GM23338 (cell line): ENCODE results near the gene PPM1H.

ENCODE experiments used
- CTCF ChIP-seq, 2 experiments: fragments of 200-600 bp in 1 of 2; sonication (generic) in 1 of 2; conservative IDR thresholded peaks; 2 replicates each; pipeline versions ENCODE4 v1.5.1 to v1.6.1; 2016 to 2017; ENCODE audit warnings: antibody characterized with exemption in 2 of 2, low read depth in 2 of 2, mild to moderate bottlenecking in 2 of 2, moderate library complexity in 1 of 2
- EZH2phosphoT487 ChIP-seq: fragments of 200-600 bp; sonication (generic); IDR thresholded peaks from one replicate; pipeline ENCODE4 v1.8.1; 2018; ENCODE audit warnings: antibody characterized with exemption; ENCODE audit not compliant: unreplicated experiment
- POLR2AphosphoS5 ChIP-seq: IDR thresholded peaks from 2 replicates; pipeline ENCODE4 v1.6.1; 2016; ENCODE audit warnings: antibody characterized with exemption, low read depth

GRCh38 chr12:62632411-62632918 is 302.5 kb downstream of the PPM1H start:
- TF ChIP-seq CTCF (conservative IDR thresholded peaks at IDR 0.05; ENCODE audit: low read depth in 2 of 2): no peak
- no peak for TF ChIP-seq EZH2phosphoT487
- no peak for TF ChIP-seq POLR2AphosphoS5
